Muscle of arm (tissue), 12 donors: ENCODE data around the gene PCGF5. TPM values are rescaled to one million over a fixed set of nuclear protein-coding genes. Genes with fewer than 3 reads are reported as not detected.
"Not testable (repeated sequence)": the region's sequence is repeated elsewhere in the genome, so short reads cannot be mapped to it uniquely, and the experiment has no call there.

Experiments used
- DNase-seq: peaks from one replicate; pipeline ENCODE4 v3.0.0-alpha.2; 2013
- polyA plus RNA-seq, 12 donors: library from polyadenylated mRNA; unstranded; fragments of 120-200 nt; gene quantifications; one replicate each; pipeline ENCODE4 v1.2.1, GENCODE V29; 2013; ENCODE audit not compliant: insufficient read length in 12 of 12

Gene PCGF5
- polyA plus RNA-seq, 12 donors, result 14.6 to 25.9 (median 20.1) TPM; not detected in 1

- not testable (repeated sequence) for DNase-seq
Observed at GRCh38 chr10:91260417-91260816, 40.0 kb downstream of the PCGF5 start.

- DNase-seq, result no peak
Observed at GRCh38 chr10:91271886-91272285, 51.4 kb downstream of the PCGF5 start.

GRCh38 chr10:91284486-91285090 lies 64.1 kb downstream of the PCGF5 start:
- DNase-seq, result no peak

DNA sequence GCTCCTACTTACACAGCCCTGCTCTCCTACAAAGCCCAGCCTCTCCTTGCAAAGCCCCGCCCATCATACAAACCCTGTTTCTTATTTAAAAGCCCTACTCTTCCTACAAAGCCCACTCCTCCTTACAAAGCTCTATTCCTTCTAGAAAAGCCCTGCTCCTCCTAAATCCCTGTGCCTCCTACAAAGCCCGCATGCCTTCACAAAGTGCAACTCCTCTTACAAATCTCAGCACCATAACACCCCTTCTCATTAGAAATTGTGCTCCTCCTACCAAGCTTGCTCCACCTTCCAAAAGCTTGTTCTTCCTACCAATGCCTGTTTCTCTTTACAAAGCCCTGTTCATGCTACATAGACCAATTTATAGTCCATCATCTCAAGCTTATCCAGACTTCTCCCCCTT lies 66.1 kb downstream of the PCGF5 start:
- DNase-seq, result no peak

DNA sequence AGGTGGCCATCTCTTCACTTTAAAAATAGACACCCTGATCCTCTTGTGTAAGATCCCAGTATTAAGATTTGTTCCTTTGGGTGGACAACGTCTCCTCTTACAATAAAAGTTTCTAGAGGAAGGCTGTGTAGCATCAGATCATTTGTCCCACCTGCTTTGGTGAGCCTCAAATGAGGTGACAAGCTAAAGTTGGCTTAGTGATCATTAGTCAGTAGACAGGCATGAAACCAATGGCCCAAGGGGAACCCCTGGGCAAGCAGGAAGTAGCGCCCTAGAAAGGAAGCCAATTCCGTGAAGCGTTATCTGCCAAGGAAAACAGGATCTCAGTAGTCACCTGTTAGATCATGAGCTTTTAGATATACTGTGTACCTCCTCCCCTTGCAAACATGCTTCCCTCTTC lies 66.8 kb downstream of the PCGF5 start:
- no peak for DNase-seq

DNA sequence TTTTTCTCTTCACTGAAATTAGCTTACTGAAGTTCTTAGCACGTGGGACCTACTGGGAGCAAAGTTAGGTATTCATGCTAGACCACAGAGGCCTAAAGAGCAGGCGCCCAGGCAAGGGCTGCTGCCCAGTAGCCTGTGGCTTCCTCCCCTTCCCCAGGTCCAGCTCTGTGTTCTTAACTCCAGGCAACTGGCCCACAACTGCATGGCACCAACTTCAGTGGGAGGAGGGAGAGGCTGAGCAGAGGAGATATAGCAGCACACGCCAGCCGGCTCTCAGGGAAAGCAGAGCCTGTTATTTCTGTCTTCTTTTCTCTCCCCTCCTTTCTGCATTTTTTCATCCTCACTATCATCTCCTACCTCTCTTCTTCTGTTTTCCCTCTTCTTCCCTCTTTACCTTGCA lies 67.4 kb downstream of the PCGF5 start:
- DNase-seq, result no peak

DNA sequence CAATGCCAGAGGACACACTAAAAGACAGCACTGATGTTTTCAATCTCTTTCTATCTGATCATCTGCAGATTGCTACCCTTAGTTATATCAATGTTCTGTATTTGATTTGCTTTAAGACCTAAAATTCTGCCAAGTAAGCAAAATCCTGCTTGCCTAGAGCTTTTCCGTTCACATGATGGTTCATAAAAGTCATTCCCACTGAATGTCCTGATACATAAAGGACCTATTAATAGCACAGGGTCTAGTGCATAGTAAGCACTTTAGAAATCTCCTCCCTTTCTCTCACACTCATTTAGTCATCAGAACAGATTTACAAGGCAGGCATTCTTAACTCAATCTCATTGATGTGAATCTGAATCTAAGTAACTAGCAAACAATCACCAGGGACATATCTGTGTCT lies 68.8 kb downstream of the PCGF5 start:
- no peak for DNase-seq

DNA sequence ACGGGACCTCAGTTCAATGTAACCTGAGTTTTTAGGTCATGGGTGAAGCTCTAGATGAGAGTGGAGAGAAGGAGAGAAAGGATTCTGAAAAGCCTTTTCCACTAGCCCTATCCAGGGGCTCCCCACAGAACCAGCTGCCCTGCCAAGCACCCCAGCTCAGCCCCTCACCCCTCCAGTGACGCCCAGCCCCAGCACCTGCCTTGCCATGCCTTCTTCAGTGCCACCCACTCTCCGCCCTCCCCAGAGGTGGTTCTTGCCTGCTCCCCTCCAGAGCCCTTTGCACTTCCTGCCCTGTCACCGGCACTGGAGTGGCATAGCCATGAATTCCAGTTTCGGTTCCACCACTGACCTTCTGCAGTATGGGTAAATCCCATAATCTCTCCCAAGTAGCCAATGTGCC lies 70.1 kb downstream of the PCGF5 start:
- no peak for DNase-seq

DNA sequence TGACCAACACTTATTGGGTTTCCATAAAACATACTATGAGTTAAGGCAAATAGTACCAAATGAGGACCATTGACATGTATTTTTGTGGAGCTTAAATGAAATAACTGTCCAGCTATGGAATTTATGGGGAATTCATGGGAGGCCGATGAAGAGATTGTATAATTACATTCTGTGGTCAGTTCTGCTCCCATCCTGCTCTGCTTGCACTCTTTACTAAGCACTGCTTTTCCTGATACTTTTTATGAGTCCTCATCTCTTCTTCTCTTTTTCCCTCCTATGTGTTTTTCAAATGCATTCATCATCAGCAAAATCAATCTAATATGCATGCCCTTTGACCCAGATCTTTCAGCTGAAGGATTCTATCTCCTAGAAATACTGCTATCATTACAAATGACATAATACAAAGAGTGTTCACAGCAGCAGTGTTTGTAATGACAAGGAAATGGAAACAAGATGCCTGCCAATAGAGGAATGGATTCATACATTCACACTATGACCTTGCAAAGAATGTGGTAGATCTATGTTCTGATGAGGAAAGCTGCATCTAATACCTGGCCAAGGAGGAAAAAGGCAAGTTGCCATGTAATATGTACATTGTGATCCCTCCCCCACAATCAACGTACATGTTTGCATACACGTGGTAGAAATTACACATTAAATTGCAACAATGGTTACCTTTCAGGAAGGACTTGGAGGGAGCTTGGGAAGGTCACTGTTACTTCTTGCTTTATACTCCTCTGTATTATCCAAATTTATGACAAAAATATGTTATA lies 73.9 kb downstream of the PCGF5 start:
- DNase-seq, result no peak

GRCh38 chr10:91295346-91295745 lies 74.9 kb downstream of the PCGF5 start:
- no peak for DNase-seq

GRCh38 chr10:91296471-91296870 lies 76.0 kb downstream of the PCGF5 start:
- no peak for DNase-seq

DNA sequence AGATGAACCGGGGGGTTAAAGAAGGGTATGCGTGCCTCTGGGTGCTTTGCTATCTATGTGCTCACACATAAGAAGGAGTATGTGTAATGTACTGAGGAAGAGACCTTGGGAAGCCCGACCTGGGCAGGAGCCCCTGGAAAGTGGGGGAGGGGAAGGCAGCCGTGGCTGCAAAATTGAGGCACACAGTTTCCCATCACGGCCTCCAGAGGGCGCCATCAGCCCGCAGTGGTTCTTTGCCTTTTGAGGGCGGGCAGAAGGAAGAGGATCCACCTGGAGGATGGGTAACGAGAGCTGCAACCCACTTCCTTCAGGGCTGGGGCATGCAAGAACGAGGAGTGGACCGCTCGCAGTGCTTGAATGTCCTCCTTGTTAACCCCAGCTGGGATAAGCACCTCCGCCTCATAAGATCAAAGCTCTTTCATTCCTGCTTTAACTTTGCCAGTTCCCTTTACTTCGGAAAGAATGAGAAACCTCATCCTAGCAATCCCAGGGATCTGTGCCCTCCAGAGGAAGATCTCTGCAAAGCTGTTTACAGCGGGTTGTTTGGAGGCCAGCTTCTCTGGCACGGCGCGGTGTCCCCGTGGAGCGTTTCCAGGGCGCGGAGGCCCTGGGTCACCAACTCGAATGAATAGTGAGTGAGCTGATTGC lies 77.9 kb downstream of the PCGF5 start:
- peak; percentile 79 for DNase-seq

GRCh38 chr10:91299999-91300575 lies 79.6 kb downstream of the PCGF5 start:
- DNase-seq, result no peak

DNA sequence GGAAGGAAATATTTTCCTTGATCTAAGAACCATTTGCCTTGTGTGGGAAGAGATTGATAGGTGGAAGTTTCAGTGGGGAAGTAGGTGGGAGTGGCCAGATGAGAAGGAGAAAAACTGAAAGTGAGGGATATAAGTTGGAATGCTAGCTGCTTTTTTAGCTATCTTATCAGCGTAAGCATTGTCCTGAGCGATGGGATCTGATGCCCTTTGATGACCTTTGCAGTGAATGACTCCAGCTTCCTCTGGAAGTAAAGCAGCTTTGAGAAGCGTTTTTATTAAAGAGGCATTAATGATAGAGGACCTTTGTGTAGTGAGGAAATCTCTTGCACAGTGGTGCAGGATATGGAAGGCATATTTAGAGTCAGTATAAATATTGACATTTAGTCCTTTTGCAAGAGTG lies 82.5 kb downstream of the PCGF5 start:
- not testable (repeated sequence) for DNase-seq

GRCh38 chr10:91305979-91306378 lies 85.5 kb downstream of the PCGF5 start:
- DNase-seq, result not testable (repeated sequence)

- no peak for DNase-seq
Observed at GRCh38 chr10:91307489-91307888, 87.0 kb downstream of the PCGF5 start.

DNA sequence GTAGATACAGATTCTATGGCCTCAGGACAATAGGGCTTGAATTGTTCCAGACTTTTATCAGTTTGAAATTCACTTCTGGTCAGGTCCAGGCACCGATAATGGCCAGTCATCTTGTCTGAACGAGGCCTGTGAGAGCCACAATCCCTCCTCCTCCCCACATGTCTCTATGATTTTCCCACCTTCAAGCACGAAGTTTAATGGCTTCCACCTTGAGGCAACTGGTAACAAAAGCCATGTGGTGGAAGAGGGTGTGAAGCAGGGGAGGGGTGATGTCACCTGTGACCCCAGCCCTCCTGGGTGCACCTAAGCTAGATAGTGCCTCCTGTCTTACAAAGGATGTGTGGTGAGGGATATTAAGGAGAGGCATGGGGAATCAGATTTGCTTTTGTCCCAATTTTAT lies 89.2 kb downstream of the PCGF5 start:
- no peak for DNase-seq

DNA sequence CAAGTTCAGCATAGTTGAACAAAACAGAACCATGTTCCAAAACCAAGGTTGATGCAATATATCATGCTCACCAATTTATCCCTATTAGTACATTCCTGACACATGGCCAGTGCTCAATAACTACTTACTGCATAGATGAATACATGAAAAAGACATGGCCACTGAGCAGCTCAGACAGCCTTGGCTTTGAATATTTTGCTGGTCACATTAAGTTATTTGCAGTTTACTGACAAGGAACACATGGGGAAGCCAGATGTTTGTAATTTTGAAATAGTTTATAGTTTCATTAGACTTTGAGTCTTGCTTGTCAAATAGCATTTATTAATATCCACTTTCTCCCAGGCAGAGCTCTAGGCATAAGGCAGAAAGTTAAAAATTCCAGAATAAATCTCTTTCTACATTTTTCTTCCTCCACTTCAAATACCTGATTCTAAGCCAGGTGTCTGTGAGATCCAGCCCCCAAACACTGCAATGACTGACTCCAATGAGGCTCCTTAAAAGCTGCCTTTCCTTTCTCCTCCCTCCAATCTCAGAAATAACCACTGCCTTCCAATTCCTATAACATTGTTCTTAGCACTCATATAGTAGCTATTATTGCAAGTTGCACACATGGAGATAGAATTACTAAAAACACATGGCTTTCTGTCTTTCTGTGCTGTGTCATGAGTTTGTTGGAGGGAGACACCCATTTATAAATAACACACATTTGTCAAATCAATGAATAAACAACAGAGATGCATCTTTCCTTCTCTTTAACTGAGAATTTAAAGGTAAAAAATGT lies 91.3 kb downstream of the PCGF5 start:
- DNase-seq, result no peak

GRCh38 chr10:91312382-91312733 lies 91.9 kb downstream of the PCGF5 start:
- DNase-seq, result no peak

DNA sequence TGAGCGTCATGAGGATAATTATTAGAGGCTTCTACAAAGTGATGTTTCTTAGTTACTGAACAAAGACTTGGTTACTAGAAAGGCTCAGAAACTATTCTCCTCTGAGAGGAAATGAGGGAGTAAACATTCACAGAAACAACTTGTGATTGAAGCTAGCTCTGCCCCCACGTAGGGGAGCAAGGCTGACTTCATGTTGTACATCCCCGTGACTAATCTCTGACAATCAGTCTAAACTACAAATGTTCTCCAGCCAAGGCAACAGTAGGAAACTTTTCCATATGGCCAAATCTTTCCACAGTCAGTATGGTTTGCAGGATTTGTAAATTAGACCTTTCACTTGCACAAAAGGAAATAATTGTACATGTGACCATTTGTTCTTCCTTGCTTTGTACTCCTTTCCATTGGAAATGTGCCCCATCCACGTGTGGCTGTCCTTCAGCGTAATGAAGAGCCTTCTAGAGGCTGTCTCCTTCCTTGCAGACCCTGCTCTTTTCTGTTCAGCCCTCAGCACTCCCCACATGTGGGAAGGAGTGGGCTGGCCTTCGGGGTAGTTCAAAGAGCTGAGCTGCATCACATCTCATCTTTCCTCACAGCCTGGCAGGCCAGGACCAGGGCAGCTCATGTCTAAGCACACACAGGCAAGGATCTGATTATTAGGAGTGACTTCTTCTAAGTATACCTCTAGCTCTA lies 93.5 kb downstream of the PCGF5 start:
- peak; percentile 36 for DNase-seq

DNA sequence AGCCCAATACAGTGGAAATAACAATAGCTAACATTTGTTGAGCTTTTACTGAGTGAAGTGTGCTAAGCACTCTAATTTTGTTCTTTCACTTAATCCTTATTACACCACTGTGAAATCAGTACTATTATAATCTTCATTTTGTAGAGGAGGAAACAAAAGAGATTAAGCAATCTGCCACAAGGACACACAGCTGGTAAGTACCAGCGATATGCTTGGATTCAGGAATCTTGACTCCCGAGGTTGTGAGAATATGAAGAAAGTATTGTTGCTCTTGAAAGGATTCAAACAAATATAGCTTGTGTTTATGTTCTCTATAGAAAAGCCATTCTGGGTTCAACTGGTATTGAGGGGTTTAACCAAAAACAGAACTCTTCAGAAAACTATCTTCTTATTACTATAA lies 96.0 kb downstream of the PCGF5 start:
- no peak for DNase-seq
